ENCODE measurements around the gene SLC28A2.

SLC28A2 gene

GRCh38 chr15:45319472-45320214 is 67.6 kb downstream of the SLC28A2 start:
- TF ChIP-seq ZFX (IDR thresholded peaks at IDR 0.05) (no peak), CTCF (conservative IDR thresholded peaks at IDR 0.05) (no peak)
- no peak overlapping the region for H3K27ac ChIP-seq

GRCh38 chr15:45320581-45321205 is 68.7 kb downstream of the SLC28A2 start:
- no peak overlapping the region for H3K27ac ChIP-seq
- TF ChIP-seq CTCF (conservative IDR thresholded peaks at IDR 0.05), result no peak
- TF ChIP-seq ZFX (IDR thresholded peaks at IDR 0.05), result no peak

- TF ChIP-seq CTCF (conservative IDR thresholded peaks at IDR 0.05) (no peak), ZFX (IDR thresholded peaks at IDR 0.05) (no peak)
- H3K27ac ChIP-seq, result no peak overlapping the region
Observed at GRCh38 chr15:45326280-45326679, 74.2 kb downstream of the SLC28A2 start.

GRCh38 chr15:45326741-45327140 is 74.7 kb downstream of the SLC28A2 start:
- no peak for TF ChIP-seq ZFX (IDR thresholded peaks at IDR 0.05)
- no peak overlapping the region for H3K27ac ChIP-seq
